ENCODE results near the gene COL20A1.
"Not testable (repeated sequence)": the region's sequence is repeated elsewhere in the genome, so short reads cannot be mapped to it uniquely, and the experiment has no call there.

The COL20A1 gene

GRCh38 chr20:63290136-63290676 lies 2.8 kb upstream of the COL20A1 start:
- no peak for DNase-seq (ENCODE audit: low read depth in 4 of 4, low spot score in 1 of 4)

DNA sequence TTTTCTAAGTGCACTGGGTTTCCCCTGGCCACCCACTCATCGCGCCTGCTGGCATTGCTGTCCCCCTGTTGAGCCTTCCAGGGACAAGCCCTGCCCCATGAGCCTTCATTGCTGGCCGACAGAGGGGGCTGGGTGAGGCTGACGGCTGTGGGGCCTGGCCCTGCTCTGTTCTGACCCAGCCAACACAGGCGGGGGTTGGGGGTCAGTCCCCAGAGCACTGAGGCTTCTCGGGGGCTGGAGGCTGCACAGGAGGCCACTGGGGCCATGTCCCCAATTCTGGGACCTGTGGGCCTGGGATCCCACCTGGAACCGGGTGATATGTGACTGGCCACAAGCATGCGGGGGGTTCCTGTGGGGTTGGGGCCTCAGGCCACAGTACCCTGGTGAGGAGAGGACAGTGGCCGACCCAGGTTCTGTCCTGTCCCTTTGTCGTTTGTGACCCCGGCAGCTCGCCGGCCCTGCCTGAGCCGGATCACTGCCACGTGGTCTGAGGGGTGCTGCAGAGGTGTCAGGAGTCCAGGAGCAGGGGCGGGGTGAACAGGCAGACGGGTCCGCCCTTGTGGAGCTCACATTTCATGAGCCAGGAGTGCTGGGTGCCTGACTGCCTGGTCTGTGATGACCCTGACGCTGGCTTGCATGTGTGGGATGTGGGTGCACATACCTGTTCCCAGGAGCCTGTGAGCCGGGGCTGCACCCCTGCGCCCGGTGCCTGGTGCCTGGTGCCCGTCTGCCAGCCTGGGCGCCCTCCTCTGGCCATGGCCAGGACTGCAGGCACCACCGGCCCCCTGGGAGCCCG lies 2.1 kb upstream of the COL20A1 start:
- peak; percentile 30 to 53 (median 48) for DNase-seq (ENCODE audit: low read depth in 4 of 4, low spot score in 1 of 4)

DNA sequence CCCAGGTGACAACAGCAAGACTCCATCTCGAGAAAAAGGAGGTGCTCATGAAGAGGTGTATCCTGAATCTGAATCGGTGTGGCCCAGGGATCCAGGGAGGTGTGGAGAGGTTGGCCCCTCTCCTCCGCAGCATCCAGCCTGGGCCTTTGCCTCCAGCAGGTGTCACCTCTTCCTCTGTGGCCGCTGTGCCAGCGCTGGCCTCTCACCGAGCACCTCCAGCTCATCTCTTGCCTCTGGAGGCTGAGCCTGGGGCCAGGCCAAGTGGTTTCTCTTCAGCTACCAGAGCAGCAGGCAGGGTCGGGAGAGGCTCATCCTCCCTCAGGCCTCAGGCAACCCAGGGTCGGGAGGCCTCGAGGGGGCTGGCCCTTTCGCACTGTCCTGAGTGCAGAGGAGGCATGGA lies 1.2 kb upstream of the COL20A1 start:
- no peak for DNase-seq (ENCODE audit: low read depth in 4 of 4, low spot score in 1 of 4)

DNA sequence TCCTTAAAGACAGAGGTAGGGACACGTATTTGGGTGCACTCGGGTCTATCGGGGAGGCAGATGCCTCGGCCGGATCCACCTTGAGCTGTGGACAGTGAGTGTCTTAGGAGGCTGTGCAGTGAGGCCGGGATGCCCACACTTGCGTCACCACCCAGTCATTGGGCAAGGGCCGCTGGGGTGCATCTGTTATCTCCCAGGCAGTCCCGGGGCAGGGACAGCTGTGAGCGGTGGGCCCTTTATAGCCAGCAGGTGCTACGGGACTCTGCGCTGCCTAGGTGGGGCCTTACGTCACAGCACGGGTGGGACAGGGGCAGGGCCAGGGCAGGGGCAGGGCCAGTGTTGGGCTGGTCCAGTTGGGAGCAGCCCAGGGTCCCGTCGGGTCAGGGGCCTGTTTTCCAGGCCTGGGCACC lies 689 bp upstream of the COL20A1 start:
- DNase-seq (ENCODE audit: low read depth in 4 of 4, low spot score in 1 of 4) = no peak

DNA sequence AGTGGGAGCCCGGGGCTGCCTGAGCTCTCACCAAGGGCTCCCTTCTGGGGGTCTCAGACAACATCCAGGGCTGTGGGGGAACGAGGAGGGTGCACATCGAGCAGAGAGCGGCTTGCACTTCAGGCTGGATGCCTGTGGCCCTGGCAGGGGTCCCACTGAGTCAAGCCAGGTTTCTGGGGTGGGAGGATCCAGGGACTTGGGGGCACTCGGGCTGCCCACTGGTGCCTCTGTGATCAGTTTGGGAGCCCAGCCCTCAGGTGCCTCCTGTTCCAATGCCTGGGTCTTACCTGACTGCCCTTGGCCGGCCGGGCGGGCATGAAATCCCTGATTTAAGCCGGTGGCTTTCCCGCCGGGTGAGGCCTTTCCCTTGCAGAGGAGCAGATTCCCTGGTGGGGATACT lies 470 bp downstream of the COL20A1 start:
- DNase-seq (ENCODE audit: low read depth in 4 of 4, low spot score in 1 of 4) = no peak

- DNase-seq (ENCODE audit: low read depth in 4 of 4, low spot score in 1 of 4) = no peak
These were observed 1.0 kb downstream of the COL20A1 start for GRCh38 chr20:63293871-63294535.

DNA sequence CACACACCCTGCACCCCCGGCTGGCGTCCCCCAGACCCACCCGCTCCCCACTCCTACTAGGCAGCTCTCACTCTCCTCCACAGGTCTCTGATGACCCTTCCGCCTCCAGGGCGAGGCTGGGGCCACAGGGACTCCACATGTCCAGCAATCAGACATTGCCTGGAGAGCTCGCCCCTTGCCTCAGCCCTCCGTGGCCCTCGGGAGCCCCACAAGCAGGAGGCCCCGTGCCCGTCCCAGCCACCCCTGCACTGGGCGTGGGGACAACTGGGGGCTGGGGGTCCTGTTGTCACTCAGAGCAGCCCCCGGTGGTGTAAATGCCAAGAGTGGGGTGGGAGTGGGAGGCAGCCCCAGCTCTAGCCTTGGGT lies 1.5 kb downstream of the COL20A1 start:
- no peak for DNase-seq (ENCODE audit: low read depth in 4 of 4, low spot score in 1 of 4)

GRCh38 chr20:63295018-63295417 lies 2.0 kb downstream of the COL20A1 start:
- DNase-seq (ENCODE audit: low read depth in 4 of 4, low spot score in 1 of 4) = no peak

GRCh38 chr20:63295422-63295821 lies 2.4 kb downstream of the COL20A1 start:
- DNase-seq (ENCODE audit: low read depth in 4 of 4, low spot score in 1 of 4) = no peak

DNA sequence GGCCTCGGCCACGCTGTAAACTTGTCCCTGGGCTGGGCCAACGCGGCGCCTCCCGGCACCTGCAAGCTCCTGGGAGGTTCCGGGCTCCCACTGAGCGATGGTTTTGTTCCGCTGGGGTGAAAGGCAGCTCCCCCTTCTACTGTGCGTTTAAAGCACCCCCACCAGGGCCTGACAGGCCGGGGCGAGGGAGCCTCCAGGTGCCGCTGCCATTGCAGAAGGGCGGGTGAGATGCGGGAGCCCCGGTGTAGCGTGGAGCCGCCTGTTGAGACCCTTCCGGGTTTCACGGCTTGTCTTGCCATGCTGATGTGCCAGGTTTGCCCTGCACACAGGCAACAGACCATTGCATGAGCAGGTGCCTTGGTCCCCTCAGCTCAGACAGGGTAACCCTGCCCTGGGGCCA lies 2.9 kb downstream of the COL20A1 start:
- DNase-seq (ENCODE audit: low read depth in 4 of 4, low spot score in 1 of 4) = no peak

DNA sequence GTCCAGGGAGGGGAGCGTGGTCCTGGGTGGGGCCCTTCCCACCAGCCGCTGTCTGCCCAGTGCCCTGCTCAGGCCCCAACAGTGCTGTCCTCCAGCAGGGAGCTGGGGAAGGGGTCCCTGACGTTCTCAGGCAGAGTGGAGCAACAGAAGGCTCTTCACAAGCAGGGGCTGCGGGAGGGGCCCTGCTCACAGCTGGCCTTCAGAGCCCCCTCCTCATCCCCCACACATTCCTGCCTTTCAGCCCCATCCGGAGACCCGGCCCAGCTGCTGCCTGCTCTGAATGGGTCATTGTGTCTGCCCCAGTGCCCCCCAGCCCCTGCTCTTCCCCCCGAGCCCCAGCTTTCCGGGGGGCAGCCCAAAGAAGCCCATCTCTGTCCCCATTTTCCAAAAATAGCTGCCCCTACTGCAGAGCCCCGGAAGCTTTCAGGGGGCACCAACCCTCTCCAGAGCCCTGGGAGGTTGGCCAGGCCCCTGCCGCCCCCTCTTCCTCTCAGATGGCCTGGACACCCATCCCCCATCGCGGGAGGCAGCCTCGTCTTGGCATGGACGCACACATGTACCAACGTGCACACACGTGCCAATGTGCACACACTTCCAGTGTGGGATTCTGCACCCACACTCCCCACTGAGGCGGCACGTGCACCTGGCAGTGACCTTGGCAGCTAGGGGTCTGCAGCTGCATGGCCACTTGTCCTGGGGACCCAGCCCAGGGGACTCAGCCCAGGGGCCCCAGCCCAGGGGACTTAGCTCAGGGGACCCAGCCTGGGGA lies 3.7 kb downstream of the COL20A1 start:
- DNase-seq (ENCODE audit: low read depth in 4 of 4, low spot score in 1 of 4) = no peak

GRCh38 chr20:63297371-63297781 lies 4.4 kb downstream of the COL20A1 start:
- DNase-seq (ENCODE audit: low read depth in 4 of 4, low spot score in 1 of 4) = no peak

DNA sequence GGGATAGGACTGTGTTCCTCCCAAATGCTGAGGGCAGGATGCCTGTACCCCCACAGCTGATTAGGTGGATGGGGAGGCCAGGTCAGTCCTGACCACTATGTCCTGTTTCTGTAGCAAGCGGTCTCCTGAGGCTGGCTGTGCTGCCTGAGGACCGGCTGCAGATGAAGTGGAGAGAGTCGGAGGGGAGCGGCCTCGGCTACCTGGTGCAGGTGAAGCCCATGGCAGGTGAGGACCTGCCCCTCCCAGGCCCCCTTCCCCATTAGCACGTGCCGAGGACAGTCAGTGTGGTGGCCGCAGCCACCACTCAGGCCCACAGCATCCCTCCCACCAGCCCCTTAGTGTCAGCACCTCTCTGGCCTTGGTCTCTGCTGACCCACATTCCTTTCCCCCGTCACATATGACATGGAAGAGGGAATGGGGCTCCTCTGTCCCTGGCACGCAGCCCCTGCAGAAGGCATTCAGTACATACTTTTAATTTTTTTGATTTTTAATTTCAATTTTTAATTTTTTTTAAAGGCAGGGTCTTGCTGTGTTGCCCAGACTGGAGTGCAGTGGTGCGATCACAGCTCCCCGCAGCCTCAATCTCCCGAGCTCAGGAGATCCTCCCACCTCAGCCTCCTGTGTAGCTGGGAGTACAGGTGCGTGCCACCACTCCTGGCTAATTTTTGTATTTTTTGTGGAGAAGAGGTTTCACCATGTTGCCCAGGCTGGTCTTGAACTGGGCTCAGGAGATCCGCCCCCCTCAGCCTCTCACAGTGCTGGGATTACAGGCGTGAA lies 5.0 kb downstream of the COL20A1 start:
- DNase-seq (ENCODE audit: low read depth in 4 of 4, low spot score in 1 of 4) = no peak

DNA sequence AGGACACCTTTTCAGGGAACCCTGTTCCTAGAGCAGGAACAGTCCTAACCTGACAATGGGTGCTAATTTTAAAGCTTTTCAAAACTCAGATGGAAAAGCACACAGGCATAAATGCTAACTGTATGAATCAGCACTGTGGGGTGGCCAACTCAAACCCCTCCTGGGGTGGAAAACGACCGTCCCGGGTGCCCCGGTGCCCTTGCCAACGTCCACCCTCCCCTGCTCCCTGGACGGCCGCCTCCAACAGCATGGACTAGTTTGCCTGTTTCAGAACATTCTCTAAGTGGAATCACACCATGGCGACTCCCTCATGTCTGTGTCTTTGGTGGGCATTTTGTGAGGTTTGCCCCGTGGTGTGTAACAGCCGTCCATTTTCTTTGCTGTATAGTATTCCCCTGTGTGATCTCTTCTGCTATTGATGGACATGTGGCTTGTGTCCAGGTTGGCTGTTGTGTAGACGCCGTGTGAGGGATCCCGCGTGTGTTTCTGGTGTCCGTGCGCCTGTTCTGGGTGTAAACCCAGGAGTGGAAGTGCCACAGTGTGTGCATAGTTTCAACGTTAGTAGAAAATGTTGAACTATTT lies 5.8 kb downstream of the COL20A1 start:
- no peak for DNase-seq (ENCODE audit: low read depth in 4 of 4, low spot score in 1 of 4)

- no peak for DNase-seq (ENCODE audit: low read depth in 4 of 4, low spot score in 1 of 4)
These were observed 8.7 kb downstream of the COL20A1 start for GRCh38 chr20:63301671-63302070.

GRCh38 chr20:63303095-63303666 lies 10.2 kb downstream of the COL20A1 start:
- DNase-seq (ENCODE audit: low read depth in 4 of 4, low spot score in 1 of 4) = no peak

DNA sequence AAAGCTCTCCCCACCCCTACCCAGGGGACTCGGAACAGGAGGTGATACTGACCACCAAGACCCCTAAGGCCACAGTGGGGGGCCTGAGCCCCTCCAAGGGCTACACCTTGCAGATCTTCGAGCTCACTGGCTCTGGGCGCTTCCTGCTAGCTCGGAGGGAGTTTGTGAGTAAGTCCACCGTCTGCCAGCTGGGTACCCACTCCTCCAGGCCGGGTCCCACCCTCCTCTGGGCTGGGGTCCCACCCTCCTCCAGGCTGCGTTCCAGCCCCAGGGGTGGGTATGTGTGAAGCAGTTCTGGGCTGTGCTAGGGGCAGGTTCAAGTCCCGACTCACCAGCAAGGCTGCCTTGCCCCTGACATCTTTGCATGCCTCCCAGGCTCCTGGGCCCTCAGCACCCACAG lies 12.4 kb downstream of the COL20A1 start:
- DNase-seq (ENCODE audit: low read depth in 4 of 4, low spot score in 1 of 4) = no peak

DNA sequence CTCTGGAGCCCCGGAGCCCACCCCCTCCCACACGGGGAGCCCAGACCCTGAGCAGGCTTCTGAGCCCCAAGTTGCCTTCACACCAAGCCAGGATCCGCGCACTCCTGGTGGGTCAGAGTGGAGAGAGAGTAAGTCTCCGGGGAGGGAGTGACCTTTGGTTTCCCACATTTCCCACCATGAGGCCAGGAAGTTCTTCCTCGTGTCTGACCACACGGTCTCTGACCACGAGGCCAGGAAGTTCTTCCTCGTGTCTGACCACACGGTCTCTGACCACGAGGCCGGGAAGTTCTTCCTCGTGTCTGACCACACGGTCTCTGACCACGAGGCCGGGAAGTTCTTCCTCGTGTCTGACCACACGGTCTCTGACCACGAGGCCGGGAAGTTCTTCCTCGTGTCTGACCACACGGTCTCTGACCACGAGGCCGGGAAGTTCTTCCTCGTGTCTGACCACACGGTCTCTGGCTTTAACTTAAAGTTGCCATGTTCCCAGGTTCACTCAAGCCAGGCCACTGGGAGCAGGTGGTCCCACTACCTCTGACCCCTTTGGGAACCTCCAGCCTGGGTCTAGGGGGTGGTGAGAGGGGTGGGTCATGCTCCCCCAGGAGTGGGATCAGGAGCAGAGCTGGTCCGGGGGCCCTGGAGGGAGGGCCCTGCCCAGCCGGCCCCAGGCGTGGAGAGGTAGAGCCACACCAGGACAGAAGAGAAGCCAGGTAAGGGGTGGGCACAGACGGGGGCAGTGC lies 13.1 kb downstream of the COL20A1 start:
- not testable (repeated sequence) for DNase-seq (ENCODE audit: low read depth in 4 of 4, low spot score in 1 of 4)

DNA sequence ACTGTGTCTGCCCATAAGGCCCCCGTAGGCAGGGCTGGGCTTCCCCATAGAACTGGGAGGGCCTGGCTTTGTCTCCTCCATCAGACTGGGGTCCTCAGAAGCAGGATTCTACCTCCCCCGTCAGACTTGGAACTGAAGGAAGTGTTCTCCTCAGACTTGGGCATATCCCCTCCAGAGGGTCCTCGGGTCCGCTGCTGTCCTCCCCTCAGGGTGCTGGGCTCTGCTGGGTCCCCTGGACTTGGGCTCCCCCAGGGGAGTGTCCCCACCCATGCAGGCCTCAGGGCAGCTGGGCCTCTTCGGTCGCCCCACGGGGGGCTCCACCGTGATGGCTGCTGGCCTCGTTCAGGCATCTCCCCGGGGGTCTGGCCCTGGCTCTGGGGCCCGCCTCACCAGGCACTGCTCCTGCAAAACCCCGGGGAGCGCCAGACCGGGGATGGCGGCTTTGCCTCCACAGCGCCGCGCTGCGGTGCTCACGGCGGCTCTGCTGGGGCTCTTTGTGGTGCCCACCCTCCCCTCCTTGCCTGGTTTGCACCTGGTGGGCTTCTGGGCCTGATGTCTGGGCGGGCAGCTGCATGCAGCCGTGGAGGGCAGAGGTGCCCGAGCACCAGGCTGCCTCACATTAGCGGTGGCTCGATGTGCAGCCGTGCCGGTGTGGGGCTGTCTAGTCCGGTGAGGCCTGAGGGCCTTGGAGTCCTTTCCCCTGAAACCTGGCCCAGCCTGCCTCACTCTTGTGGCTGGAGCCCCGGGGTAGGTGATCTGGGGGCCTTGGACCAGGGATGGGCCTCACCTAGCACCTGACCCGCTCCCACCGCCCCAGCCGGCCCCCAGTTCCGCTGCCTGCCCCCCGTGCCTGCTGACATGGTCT lies 13.9 kb downstream of the COL20A1 start:
- DNase-seq (ENCODE audit: low read depth in 4 of 4, low spot score in 1 of 4) = no peak
